Large intestine (tissue), 12 donors: Measurements from ENCODE around the gene CORIN. TPM values are rescaled to one million over a fixed set of nuclear protein-coding genes. Genes with fewer than 3 reads are reported as not detected.
A peak's percentile ranks its signal among the peaks of the same experiment; 100 is the strongest.

Experiments
- DNase-seq, 2 donors: peaks; one replicate each; pipeline versions ENCODE4 v3.0.0 to v3.0.0-alpha.2; 2013
- H3K27ac ChIP-seq: one replicate; pipeline ENCODE4 v1.5.1; 2013; ENCODE audit warnings: low read length
- H3K27me3 ChIP-seq: 2 replicates; pipeline ENCODE4 v1.6.1; 2013; ENCODE audit warnings: low read length; ENCODE audit not compliant: control insufficient read depth, insufficient read depth
- H3K36me3 ChIP-seq: 2 replicates; pipeline ENCODE4 v1.6.1; 2013; ENCODE audit warnings: low read length; ENCODE audit not compliant: control insufficient read depth, insufficient read depth
- H3K4me1 ChIP-seq: one replicate; pipeline ENCODE4 v1.6.1; 2013; ENCODE audit warnings: low read length; ENCODE audit not compliant: control insufficient read depth, insufficient read depth
- H3K4me3 ChIP-seq: one replicate; pipeline ENCODE4 v1.5.1; 2013; ENCODE audit warnings: low read length
- H3K9me3 ChIP-seq: one replicate; pipeline ENCODE4 v1.6.1; 2013; ENCODE audit warnings: mild to moderate bottlenecking, low read depth, low read length, moderate library complexity; ENCODE audit not compliant: control insufficient read depth
- WGBS: methylation state at CpG from one replicate; pipeline ENCODE4 v1.1.5; 2013; ENCODE audit warnings: low lambda C conversion rate; ENCODE audit not compliant: insufficient coverage; 5-methylcytosine and 5-hydroxymethylcytosine counted together
- long read RNA-seq, 11 donors: transcript quantifications; one replicate each; lab custom pipeline, GENCODE V29; 2026
- polyA plus RNA-seq: library from polyadenylated mRNA; unstranded; fragments of 120-200 nt; gene quantifications from one replicate; pipeline ENCODE4 v1.2.1, GENCODE V29; 2013

Gene CORIN, protein sequence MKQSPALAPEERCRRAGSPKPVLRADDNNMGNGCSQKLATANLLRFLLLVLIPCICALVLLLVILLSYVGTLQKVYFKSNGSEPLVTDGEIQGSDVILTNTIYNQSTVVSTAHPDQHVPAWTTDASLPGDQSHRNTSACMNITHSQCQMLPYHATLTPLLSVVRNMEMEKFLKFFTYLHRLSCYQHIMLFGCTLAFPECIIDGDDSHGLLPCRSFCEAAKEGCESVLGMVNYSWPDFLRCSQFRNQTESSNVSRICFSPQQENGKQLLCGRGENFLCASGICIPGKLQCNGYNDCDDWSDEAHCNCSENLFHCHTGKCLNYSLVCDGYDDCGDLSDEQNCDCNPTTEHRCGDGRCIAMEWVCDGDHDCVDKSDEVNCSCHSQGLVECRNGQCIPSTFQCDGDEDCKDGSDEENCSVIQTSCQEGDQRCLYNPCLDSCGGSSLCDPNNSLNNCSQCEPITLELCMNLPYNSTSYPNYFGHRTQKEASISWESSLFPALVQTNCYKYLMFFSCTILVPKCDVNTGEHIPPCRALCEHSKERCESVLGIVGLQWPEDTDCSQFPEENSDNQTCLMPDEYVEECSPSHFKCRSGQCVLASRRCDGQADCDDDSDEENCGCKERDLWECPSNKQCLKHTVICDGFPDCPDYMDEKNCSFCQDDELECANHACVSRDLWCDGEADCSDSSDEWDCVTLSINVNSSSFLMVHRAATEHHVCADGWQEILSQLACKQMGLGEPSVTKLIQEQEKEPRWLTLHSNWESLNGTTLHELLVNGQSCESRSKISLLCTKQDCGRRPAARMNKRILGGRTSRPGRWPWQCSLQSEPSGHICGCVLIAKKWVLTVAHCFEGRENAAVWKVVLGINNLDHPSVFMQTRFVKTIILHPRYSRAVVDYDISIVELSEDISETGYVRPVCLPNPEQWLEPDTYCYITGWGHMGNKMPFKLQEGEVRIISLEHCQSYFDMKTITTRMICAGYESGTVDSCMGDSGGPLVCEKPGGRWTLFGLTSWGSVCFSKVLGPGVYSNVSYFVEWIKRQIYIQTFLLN
- 0.42 TPM for polyA plus RNA-seq
- long read RNA-seq, donor 1 = 0 reads
- long read RNA-seq, donor 2 = 0 reads
- long read RNA-seq, donor 3 = 0 reads
- long read RNA-seq, donor 4 = 0 reads
- long read RNA-seq, donor 5 = 0 reads
- long read RNA-seq, donor 6 = 0 reads
- long read RNA-seq, donor 7 = 0 reads
- long read RNA-seq, donor 8 = 0 reads
- long read RNA-seq, donor 9 = 0 reads
- long read RNA-seq, donor 10 = 0 reads
- long read RNA-seq, donor 11 = 0 reads

DNA sequence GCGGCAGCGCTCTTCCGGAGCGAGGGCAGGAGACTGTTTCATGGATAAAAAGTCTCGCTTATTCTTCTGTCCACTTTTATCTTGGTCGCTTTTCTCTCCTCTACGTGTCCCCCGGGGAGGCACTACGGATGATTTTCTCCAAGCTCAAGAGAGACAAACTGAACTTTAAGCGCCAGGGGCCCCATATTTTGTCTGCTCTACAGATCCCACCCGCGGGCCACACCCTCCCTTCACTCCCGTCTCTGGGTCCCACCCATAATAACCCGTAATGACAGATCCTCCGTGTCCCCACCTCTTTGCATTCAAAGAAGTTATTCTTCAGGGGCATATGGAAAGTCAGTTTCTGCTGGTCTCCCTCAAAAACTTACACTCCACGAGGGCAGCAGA is at the start of gene CORIN:
TSS of gene CORIN (minus strand) at position 160 of the 387 bp plus-strand sequence. CDS start at position 42, 118 bp downstream.
- H3K36me3 ChIP-seq = peaks cover 6% of the 10 kb centered on the region
- peak in 1 of 2 donors; percentile 33 for DNase-seq
- no peak within 1 kb of the TSS for H3K27ac ChIP-seq
- H3K4me1 ChIP-seq = peaks cover 7% of the 10 kb centered on the region
- no CpG with 5 or more reads among the region's 16 CpGs for WGBS
- peaks cover 16% of the 10 kb centered on the region for H3K27me3 ChIP-seq
- peak within 1 kb of the TSS; percentile 45 for H3K4me3 ChIP-seq
- H3K9me3 ChIP-seq = no peaks in the 10 kb centered on the region

DNA sequence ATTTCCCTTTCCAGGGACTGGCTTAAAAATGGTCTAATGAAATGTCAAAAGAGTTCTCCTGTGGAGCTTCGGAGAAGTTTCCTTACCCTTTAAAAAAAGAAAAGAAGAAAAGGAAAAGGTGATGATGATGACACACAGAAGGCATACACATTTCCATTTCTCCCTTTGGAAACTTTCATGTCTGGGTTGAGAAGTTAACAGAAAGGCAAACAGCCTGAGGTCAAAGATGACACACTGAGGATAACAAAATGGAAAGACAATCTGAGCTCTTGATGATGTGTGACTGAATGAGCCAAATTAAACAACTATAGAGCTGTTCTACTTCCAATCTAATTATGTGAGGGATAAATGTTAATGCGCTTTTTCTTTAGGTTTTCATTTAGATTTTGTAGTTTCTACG is 44.4 kb upstream of the CORIN start:
- H3K27me3 ChIP-seq = no peaks in the 10 kb centered on the region
- no peak for DNase-seq
- H3K4me3 ChIP-seq = no peak overlapping the region
- no peaks in the 10 kb centered on the region for H3K9me3 ChIP-seq
- WGBS = 100% methylated on average over 1 of the region's 3 CpGs
- H3K27ac ChIP-seq = no peak overlapping the region
- H3K4me1 ChIP-seq = no peaks in the 10 kb centered on the region
- peaks cover 29% of the 10 kb centered on the region for H3K36me3 ChIP-seq

DNA sequence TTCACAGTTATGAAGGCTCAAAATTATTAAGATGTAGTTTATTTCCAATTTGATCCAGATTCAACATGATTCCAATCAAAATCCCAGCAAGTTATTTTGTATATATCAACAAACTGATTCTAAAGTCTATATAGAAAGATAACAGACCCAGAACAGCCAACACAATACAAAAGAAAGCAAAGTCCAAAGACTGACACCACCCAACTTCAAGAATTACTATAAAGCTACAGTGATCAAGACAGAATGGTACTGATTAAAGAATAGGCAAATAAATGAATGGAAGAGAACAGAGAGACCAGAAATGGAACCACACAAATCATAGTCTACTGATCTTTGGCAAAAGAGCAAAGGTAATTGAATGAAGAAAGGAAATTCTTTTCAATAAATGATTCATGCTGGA is 41.6 kb upstream of the CORIN start:
- Histone ChIP-seq H3K36me3 (peaks cover 30% of the 10 kb centered on the region), H3K4me3 (no peak overlapping the region), H3K27ac (no peak overlapping the region), H3K27me3 (no peaks in the 10 kb centered on the region), H3K9me3 (no peaks in the 10 kb centered on the region), H3K4me1 (no peaks in the 10 kb centered on the region)
- peak in 1 of 2 donors; percentile 15 for DNase-seq

DNA sequence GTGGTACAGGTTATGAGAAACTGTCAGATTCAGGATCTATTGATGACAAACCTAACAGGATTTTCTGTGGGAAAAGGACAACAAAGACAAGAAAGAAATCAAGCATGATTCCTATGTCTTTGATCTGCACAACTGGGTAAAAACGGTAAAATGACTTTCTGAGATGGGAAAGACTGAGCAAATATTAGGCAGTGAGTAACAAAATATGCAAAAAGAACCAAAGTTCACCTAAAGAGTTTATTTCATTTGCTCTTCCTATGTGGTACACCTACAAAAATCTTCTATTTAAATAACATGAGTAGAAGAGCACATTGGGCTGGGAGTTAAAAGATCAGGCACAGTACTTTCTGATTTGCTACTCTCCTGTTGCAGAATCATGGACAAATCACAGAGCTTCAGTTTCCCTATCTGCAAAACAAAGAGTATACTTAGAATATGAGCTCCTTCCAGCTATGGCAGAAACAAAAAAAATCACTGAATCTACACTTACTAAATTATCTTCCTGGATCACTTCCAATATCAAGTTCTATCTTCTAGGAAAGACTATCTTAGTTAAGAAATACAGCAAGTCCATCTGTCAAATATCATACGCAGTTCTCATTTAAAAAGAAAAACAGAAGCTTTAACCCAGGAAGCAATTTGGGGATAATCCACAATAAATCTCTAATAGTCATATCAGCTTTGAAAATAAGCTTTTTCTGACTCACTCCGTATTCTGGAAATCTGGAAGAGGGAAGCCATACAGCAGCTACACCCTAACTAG is 39.1 kb upstream of the CORIN start:
- H3K9me3 ChIP-seq = no peaks in the 10 kb centered on the region
- no peaks in the 10 kb centered on the region for H3K27me3 ChIP-seq
- no peak overlapping the region for H3K4me3 ChIP-seq
- WGBS = 83% methylated on average over 1 of the region's 3 CpGs
- no peak for DNase-seq
- no peak overlapping the region for H3K27ac ChIP-seq
- peaks cover 42% of the 10 kb centered on the region for H3K36me3 ChIP-seq
- no peaks in the 10 kb centered on the region for H3K4me1 ChIP-seq

DNA sequence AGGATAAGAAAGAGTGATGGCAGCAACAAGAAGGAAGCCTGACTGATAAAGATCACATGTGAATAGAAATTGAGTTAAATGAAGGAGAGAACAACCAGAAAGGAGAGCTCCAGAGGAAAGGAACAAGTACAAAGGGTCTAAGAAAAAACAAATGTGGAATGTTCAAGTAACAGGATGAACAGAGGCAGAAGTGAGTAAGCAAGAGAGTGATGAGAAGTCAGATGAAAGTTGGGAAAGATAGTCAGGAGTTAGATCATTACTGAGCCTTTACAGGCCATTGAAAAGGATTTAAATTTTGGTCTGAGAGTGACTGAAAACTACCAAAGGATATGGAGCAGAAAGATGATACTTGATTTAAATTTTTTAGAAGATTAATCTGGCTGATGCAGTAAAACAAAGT is 38.4 kb upstream of the CORIN start:
- no peaks in the 10 kb centered on the region for H3K4me1 ChIP-seq
- H3K4me3 ChIP-seq = no peak overlapping the region
- H3K36me3 ChIP-seq = peaks cover 43% of the 10 kb centered on the region

DNA sequence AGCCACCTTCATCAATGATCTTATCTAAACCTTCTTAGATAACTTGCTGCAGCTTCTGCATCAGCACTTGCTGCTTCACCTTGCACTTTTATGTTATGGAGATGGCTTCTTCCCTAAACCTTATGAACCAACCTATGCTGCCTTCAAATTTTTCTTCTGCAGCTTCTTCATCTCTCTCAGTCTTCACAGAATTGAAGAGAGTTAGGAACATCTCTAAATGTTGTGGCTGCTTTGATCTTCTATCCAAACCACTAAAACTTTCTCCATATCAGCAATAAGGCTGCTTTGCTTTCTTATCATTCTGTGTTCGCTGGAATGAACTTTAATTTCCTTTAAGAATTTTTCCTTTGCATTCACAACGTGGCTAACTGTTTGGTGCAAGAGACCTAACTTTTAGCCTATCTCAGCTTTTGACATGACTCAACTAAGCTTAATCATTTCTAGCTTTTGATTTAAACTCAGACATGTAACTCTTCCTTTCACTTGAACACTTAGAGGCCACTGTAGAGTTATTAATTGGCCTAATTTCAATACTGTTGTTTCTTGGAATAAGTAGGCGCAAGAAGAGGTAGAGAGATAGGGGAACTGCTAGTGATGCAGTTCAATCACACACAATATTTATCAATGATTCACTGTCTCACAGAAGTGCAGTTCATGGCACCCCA is 36.1 kb upstream of the CORIN start:
- Histone ChIP-seq H3K9me3 (no peaks in the 10 kb centered on the region), H3K36me3 (peaks cover 44% of the 10 kb centered on the region), H3K27me3 (no peaks in the 10 kb centered on the region), H3K4me3 (no peak overlapping the region), H3K27ac (no peak overlapping the region), H3K4me1 (no peaks in the 10 kb centered on the region)
- DNase-seq = no peak
- 100% methylated on average over 2 of the region's 3 CpGs for WGBS

More for the DNA sequence above, 38.4 kb upstream of the CORIN start:
- DNase-seq = no peak
- H3K27ac ChIP-seq = no peak overlapping the region
- no peaks in the 10 kb centered on the region for H3K27me3 ChIP-seq
- H3K9me3 ChIP-seq = no peaks in the 10 kb centered on the region

DNA sequence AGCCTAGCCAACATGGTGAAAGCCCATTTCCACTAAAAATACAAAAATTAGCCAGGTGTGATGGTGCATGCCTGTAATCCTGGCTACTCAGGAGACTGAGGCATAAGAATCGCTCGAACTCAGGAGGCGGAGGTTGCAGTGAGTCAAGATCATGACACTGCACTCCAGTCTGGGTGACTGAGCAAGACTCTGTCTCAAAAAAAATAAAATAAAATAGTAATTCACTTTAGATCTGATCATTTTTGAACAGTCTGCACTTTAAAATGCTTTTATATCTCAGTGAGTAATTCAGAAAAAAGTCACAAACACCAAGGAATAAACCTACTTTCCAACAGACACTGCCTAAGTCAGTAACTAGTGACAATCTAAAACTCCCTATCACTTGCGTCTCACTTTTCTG is 25.6 kb upstream of the CORIN start:
- 0% methylated on average over 1 of the region's 4 CpGs for WGBS

DNA sequence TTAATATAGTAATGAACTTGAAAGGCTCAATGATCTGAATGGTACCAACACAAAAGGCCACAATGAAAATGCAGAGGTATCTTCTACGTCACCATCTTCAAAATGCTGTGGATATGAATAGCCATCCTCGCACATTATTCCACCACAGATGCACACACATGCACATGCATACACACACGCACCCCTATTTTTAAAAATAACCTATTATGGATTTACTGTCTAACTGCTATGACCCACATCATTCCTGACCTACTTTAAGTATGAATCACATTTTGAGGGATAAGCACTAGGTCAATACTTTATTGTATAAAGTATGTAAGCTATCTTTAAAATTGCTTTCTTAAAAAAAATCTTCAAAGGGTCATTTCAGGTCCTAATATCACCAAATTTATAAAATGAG is 24.4 kb upstream of the CORIN start:
- WGBS = no CpG with 5 or more reads among the region's 3 CpGs
- no peak overlapping the region for H3K27ac ChIP-seq
- no peak for DNase-seq
- H3K4me1 ChIP-seq = no peaks in the 10 kb centered on the region
- peaks cover 16% of the 10 kb centered on the region for H3K36me3 ChIP-seq
- H3K9me3 ChIP-seq = no peaks in the 10 kb centered on the region
- H3K4me3 ChIP-seq = no peak overlapping the region
- no peaks in the 10 kb centered on the region for H3K27me3 ChIP-seq

More for the DNA sequence above, 25.6 kb upstream of the CORIN start:
- Histone ChIP-seq H3K27ac (no peak overlapping the region), H3K4me3 (no peak overlapping the region), H3K27me3 (no peaks in the 10 kb centered on the region), H3K36me3 (peaks cover 16% of the 10 kb centered on the region), H3K4me1 (no peaks in the 10 kb centered on the region), H3K9me3 (no peaks in the 10 kb centered on the region)
- no peak for DNase-seq

DNA sequence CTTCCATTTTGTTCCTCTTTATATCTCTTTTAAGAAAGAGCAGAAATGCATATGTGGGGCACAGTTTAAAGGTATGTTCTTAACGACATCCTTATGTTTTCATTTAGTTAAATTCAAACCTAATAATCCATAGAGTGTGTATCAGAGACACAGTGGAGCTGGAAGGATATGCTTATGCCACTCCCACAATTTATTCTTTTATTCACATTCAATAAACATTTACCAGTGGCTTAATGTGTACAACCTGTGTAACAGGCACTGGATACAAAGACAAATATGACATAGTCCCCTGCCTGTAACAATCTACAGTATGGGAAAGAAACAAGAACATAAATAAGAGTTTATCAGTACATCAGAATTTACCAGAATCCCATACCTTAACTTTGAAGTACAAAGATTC is 22.4 kb upstream of the CORIN start:
- WGBS = 100% methylated on average over 1 of the region's 1 CpG
- Histone ChIP-seq H3K4me3 (no peak overlapping the region), H3K4me1 (no peaks in the 10 kb centered on the region), H3K27ac (no peak overlapping the region), H3K27me3 (no peaks in the 10 kb centered on the region), H3K36me3 (peaks cover 12% of the 10 kb centered on the region), H3K9me3 (no peaks in the 10 kb centered on the region)
- no peak for DNase-seq
